CD14-positive monocyte (primary cell): Measurements from ENCODE around the gene MFN2. TPM values are rescaled to one million over a fixed set of nuclear protein-coding genes. Genes with fewer than 3 reads are reported as not detected.

Source experiments
- DNase-seq, 3 donors: peaks; one replicate each; pipeline ENCODE4 v3.0.0-alpha.2; 2011 to 2022
- H2AFZ ChIP-seq: 2 replicates; pipeline ENCODE4 v1.6.0; 2012; ENCODE audit warnings: mild to moderate bottlenecking, low read depth, low read length, inconsistent platforms; ENCODE audit not compliant: insufficient read depth, poor library complexity, severe bottlenecking
- H3K27ac ChIP-seq, 2 donors: 1 replicate in 1 of 2; 2 replicates in 1 of 2; pipeline ENCODE4 v1.5.1; 2012 to 2013; ENCODE audit warnings: low read length in 2 of 2, control low read depth in 1 of 2, inconsistent platforms in 1 of 2, low read depth in 1 of 2, mild to moderate bottlenecking in 1 of 2
- H3K27me3 ChIP-seq, 2 donors: one replicate each; pipeline versions ENCODE4 v1.6.0 to v1.6.1; 2011 to 2013; ENCODE audit warnings: low read length in 2 of 2; ENCODE audit not compliant: control insufficient read depth in 2 of 2, insufficient read depth in 2 of 2
- H3K36me3 ChIP-seq, 2 donors: replicated peaks in 1 of 2; 1 replicate in 1 of 2; 2 replicates in 1 of 2; pipeline versions ENCODE4 v1.5.1 to v1.6.1; 2012 to 2013; ENCODE audit warnings: low read length in 2 of 2, control low read depth in 1 of 2, inconsistent platforms in 1 of 2, mild to moderate bottlenecking in 1 of 2; ENCODE audit not compliant: insufficient read depth in 2 of 2, control insufficient read depth in 1 of 2
- H3K4me1 ChIP-seq, 2 donors: 1 replicate in 1 of 2; 2 replicates in 1 of 2; pipeline versions ENCODE4 v1.5.1 to v1.6.1; 2012 to 2013; ENCODE audit warnings: low read length in 2 of 2, control low read depth in 1 of 2, inconsistent platforms in 1 of 2, mild to moderate bottlenecking in 1 of 2, moderate library complexity in 1 of 2; ENCODE audit not compliant: insufficient read depth in 2 of 2, control insufficient read depth in 1 of 2
- H3K4me2 ChIP-seq: replicated peaks from 2 replicates; pipeline ENCODE3; 2012; ENCODE audit warnings: low read length, moderate library complexity, mild to moderate bottlenecking; ENCODE audit not compliant: poor library complexity, severe bottlenecking; ENCODE audit errors: extremely low read depth
- H3K4me3 ChIP-seq, 3 experiments: fragments of 200-600 bp in 1 of 3; sonication (generic) in 1 of 3; replicated peaks in 1 of 3; 1 replicate in 2 of 3; 2 replicates in 1 of 3; pipeline ENCODE4 v1.5.1; 2011 to 2013; ENCODE audit warnings: low read length in 3 of 3, mild to moderate bottlenecking in 3 of 3, control low read depth in 2 of 3, low read depth in 2 of 3, inconsistent platforms in 1 of 3, moderate library complexity in 1 of 3
- H3K79me2 ChIP-seq: 2 replicates; pipeline ENCODE4 v1.6.0; 2012; ENCODE audit warnings: mild to moderate bottlenecking, control low read depth, inconsistent platforms, low read length, moderate library complexity; ENCODE audit not compliant: insufficient read depth
- H3K9ac ChIP-seq: 2 replicates; pipeline ENCODE4 v1.6.0; 2017; ENCODE audit warnings: low read length, mild to moderate bottlenecking; ENCODE audit not compliant: insufficient read depth, poor library complexity, severe bottlenecking
- H3K9me3 ChIP-seq, 2 donors: replicated peaks in 1 of 2; 1 replicate in 1 of 2; 2 replicates in 1 of 2; pipeline versions ENCODE4 v1.5.1 to v1.6.1; 2012 to 2013; ENCODE audit warnings: low read length in 2 of 2, control low read depth in 1 of 2; ENCODE audit not compliant: control insufficient read depth in 1 of 2, insufficient read depth in 1 of 2
- H4K20me1 ChIP-seq: 2 replicates; pipeline ENCODE4 v1.6.0; 2012; ENCODE audit warnings: mild to moderate bottlenecking, low read length, control low read depth, moderate library complexity; ENCODE audit not compliant: insufficient read depth
- H3K27ac Mint-ChIP-seq, 7 donors: one replicate each; pipeline ENCODE4 v1.8.0; 2020; ENCODE audit warnings: mild to moderate bottlenecking in 7 of 7, mixed read lengths in 7 of 7, moderate library complexity in 6 of 7, inconsistent platforms in 2 of 7
- H3K27me3 Mint-ChIP-seq, 3 donors: one replicate each; pipeline ENCODE4 v1.8.0; 2021 to 2022; ENCODE audit warnings: low read depth in 3 of 3, mild to moderate bottlenecking in 3 of 3, mixed read lengths in 3 of 3, moderate library complexity in 3 of 3, inconsistent platforms in 1 of 3
- H3K36me3 Mint-ChIP-seq, 2 donors: one replicate each; pipeline ENCODE4 v1.8.0; 2020; ENCODE audit warnings: mixed read lengths in 2 of 2, inconsistent platforms in 1 of 2, mild to moderate bottlenecking in 1 of 2
- H3K4me1 Mint-ChIP-seq: one replicate; pipeline ENCODE4 v1.8.0; 2020; ENCODE audit warnings: mild to moderate bottlenecking, mixed read lengths
- H3K4me3 Mint-ChIP-seq, 2 donors: one replicate each; pipeline ENCODE4 v1.8.0; 2020; ENCODE audit warnings: mild to moderate bottlenecking in 2 of 2, mixed read lengths in 2 of 2, moderate library complexity in 1 of 2
- H3K9me3 Mint-ChIP-seq, 7 donors: one replicate each; pipeline ENCODE4 v1.8.0; 2020 to 2022; ENCODE audit warnings: mixed read lengths in 7 of 7, mild to moderate bottlenecking in 6 of 7, moderate library complexity in 6 of 7, inconsistent platforms in 2 of 7
- CTCF ChIP-seq: fragments of 200-600 bp; IDR thresholded peaks from one replicate; pipeline ENCODE4 v1.8.0; 2022; ENCODE audit warnings: antibody characterized with exemption, mild to moderate bottlenecking
- WGBS: methylation state at CpG from one replicate; pipeline ENCODE4 v1.1.5; 2013; ENCODE audit warnings: missing lambda C conversion rate; ENCODE audit not compliant: insufficient coverage; 5-methylcytosine and 5-hydroxymethylcytosine counted together
- intact Hi-C, 2 donors: fragments of 100-400 bp; cut with micrococcal nuclease; formaldehyde crosslinking; loops; one replicate each; pipeline versions ENCODE4 v1.15.0 to v1.15.1; 2023
- polyA plus RNA-seq, 3 donors: library from polyadenylated mRNA; depleted of rRNA in 1 of 3; unstranded in 2 of 3; stranded (reverse) in 1 of 3; fragments of 300-500 nt in 2 of 3; fragments of >200 nt in 1 of 3; fragmentation: Illumina TruSeq in 2 of 3; gene quantifications; 1 replicate in 2 of 3; 2 replicates in 1 of 3; pipeline ENCODE4 v1.2.3, GENCODE V29; 2012 to 2021

MFN2 gene
- polyA plus RNA-seq, 3 donors, result 26.3 to 35.8 (median 30.3) TPM

GRCh38 chr1:11998636-11999035 lies 18.4 kb downstream of the MFN2 start:
- H3K4me1 ChIP-seq, result no peaks in the 10 kb centered on the region
- H3K9ac ChIP-seq, result no peak overlapping the region
- no peak overlapping the region for H3K27ac ChIP-seq
- H3K4me3 ChIP-seq, result no peak overlapping the region
- Mint-ChIP-seq H3K36me3 (peaks cover 87 to 94% of the 10 kb centered on the region in 2 donors), H3K4me1 (no peaks in the 10 kb centered on the region), H3K27me3 (peaks cover 0 to 2% (median 0%) of the 10 kb centered on the region in 3 donors), H3K9me3 (no peaks in the 10 kb centered on the region), H3K27ac (peak overlapping the region in 3 of 7 donors; percentile 6 to 64 (median 16)), H3K4me3 (no peak overlapping the region)
- peaks cover 84 to 100% of the 10 kb centered on the region in 2 donors for H3K36me3 ChIP-seq
- H3K4me2 ChIP-seq, result no peak overlapping the region
- no peak for DNase-seq
- H3K27me3 ChIP-seq, result no peaks in the 10 kb centered on the region
- peaks cover 4% of the 10 kb centered on the region for H4K20me1 ChIP-seq
- no peak for TF ChIP-seq CTCF
- intact Hi-C loops, result no loop called here
- no peaks in the 10 kb centered on the region for H3K79me2 ChIP-seq
- 96% methylated on average over 4 of the region's 5 CpGs for WGBS
- no peak overlapping the region for H2AFZ ChIP-seq
- H3K9me3 ChIP-seq, result no peaks in the 10 kb centered on the region

GRCh38 chr1:11999236-11999635 lies 19.0 kb downstream of the MFN2 start:
- Histone ChIP-seq H3K79me2 (no peaks in the 10 kb centered on the region), H4K20me1 (peaks cover 4% of the 10 kb centered on the region), H3K4me1 (no peaks in the 10 kb centered on the region), H3K36me3 (peaks cover 86 to 100% of the 10 kb centered on the region in 2 donors), H2AFZ (no peak overlapping the region), H3K27me3 (no peaks in the 10 kb centered on the region), H3K27ac (no peak overlapping the region), H3K9me3 (no peaks in the 10 kb centered on the region), H3K4me2 (no peak overlapping the region), H3K4me3 (no peak overlapping the region), H3K9ac (no peak overlapping the region)
- intact Hi-C loops, result no loop called here
- peaks cover 88 to 98% of the 10 kb centered on the region in 2 donors for H3K36me3 Mint-ChIP-seq
- DNase-seq, result no peak
- peak overlapping the region in 2 of 7 donors; percentile 43 to 46 for H3K27ac Mint-ChIP-seq
- H3K4me1 Mint-ChIP-seq, result no peaks in the 10 kb centered on the region
- H3K9me3 Mint-ChIP-seq, result no peaks in the 10 kb centered on the region
- 95% methylated on average over 2 of the region's 3 CpGs for WGBS
- no peak for TF ChIP-seq CTCF
- peaks cover 0 to 2% (median 0%) of the 10 kb centered on the region in 3 donors for H3K27me3 Mint-ChIP-seq
- no peak overlapping the region for H3K4me3 Mint-ChIP-seq
